ENCODE results near the gene GFOD1.
A peak's percentile ranks its signal among the peaks of the same experiment; 100 is the strongest.
"Not testable (repeated sequence)": the region's sequence is repeated elsewhere in the genome, so short reads cannot be mapped to it uniquely, and the experiment has no call there.

Gene GFOD1

DNA sequence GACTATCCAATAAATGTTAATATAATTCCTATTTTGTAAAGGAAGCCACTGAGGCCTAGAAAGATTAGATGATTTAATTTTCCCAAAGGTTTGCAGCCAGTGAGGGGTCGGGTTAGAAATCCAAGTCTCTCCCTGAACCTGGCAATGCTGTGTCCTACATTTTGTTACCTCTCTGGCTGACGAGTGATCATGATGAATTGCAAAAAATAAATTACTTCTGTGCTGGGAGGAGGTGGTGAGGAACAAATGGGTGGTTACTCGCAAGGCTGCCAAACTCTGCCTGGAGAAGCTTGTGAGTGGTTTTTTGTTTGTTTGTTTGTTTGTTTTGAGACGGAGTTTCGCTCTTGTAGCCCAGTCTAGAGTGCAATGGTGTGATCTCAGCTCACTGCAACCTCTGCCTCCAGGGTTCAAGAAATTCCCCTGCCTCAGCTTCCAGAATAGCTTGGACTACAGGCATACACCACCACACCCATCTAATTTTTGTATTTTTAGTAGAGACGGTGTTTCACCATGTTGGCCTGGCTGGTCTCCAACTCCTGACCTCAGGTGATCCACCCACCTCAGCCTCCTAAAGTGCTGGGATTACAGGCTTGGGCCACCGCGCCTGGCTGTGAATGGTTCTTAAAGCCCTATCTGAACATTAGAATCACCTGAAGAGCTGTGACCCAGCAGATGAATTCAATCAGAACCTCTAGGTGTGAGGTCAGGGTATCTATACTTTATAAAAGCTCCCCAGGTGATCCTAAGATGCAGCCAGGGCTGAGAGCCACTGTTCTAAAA, 138.9 kb downstream of the GFOD1 start:
- no peak for DNase-seq

- no peak for DNase-seq
Measured at GRCh38 chr6:13346245-13346644, 141.2 kb downstream of the GFOD1 start.

GRCh38 chr6:13342414-13343019, 144.9 kb downstream of the GFOD1 start:
- DNase-seq, result no peak

GRCh38 chr6:13339863-13340630, 147.4 kb downstream of the GFOD1 start:
- no peak for DNase-seq

DNA sequence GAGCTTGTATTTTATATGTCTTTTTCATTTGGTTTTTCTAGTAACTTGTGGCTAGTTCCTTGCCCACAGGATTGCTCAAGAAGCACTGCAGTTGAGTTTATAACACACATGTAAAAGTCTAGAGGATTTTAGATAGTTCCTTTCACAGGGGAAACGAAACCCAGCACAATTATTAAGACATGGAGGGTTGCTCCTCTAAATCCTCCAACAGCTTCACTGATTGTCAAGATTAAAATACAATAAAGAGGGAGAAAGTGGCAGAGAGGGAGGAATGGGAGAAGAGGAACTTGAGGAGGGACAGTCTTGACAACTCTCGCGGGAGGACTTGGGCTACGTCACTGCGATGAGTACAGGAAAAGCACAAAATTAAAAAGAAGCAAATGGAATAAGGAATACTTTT, 149.4 kb downstream of the GFOD1 start:
- no peak for DNase-seq

GRCh38 chr6:13336553-13336952, 150.8 kb downstream of the GFOD1 start:
- peak; percentile 34 for DNase-seq

- DNase-seq, result no peak
Measured at GRCh38 chr6:13334953-13335352, 152.4 kb downstream of the GFOD1 start.

DNA sequence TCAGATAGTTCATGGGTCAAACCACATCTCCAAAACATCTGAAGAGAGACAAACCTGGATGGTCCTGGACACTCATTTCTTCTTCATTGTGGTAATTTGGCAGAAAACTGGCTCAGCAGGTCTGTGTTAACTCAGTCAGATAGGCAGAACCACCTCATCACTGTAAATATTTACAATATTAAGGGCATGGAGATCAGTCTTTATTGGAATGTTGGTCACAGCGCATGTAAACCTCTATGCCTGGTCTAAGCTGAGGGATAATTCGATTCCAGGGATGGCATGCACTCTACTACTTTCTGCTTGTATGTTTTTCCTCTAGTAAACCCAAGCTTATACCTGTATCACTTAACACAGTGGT, 155.1 kb downstream of the GFOD1 start:
- DNase-seq, result no peak

- DNase-seq, result no peak
Measured at GRCh38 chr6:13331516-13332348, 155.7 kb downstream of the GFOD1 start.

DNA sequence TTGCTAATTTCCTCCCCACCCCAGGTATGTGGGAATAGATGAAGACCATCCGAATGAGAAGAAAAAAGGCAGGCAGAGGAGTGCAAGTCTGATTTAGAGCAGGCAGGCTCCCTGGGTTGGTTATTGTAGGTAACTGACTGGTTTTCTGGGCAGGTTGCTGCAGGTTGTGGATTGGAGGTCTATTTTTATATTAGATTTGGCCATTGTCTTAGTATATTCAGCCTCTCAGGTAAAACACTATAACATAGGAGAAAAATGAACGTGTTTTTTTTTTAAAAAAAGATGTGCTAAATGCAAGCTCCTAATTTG, 158.6 kb downstream of the GFOD1 start:
- DNase-seq, result no peak

- DNase-seq, result peak; percentile 86
Measured at GRCh38 chr6:13328076-13328874, 159.1 kb downstream of the GFOD1 start, which contains the start of gene TBC1D7. Gene TBC1D7 (minus strand): TSS chr6:13328537. CDS start chr6:13326898, 1,639 bp downstream.

GRCh38 chr6:13327691-13328075, 159.7 kb downstream of the GFOD1 start:
- DNase-seq, result no peak

DNA sequence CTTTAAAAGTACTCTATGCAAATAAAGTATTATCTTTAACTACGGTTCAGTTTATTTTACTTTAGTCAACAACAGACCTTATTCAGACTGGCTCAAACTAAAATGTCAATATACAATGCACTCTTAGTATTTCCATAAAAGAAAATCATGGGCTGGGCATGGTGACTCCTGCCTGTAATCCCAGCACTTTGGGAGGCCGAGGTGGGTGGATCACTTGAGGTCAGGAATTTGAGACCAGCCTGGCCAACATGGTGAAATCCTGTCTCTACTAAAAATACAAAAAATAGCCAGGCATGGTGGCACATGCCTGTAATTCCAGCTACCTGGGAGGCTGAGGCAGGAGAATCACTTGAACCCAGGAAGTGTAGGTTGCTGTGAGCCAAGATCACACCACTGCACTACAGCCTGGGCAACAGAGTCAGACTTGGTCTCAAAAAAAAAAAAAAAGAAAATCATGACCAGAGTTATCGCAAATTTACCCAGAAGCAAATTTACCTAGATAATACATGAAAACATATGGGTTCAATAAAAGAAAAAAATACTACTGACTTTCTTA, 161.3 kb downstream of the GFOD1 start:
- not testable (repeated sequence) for DNase-seq

GRCh38 chr6:13319891-13320564, 167.4 kb downstream of the GFOD1 start:
- DNase-seq, result no peak

DNA sequence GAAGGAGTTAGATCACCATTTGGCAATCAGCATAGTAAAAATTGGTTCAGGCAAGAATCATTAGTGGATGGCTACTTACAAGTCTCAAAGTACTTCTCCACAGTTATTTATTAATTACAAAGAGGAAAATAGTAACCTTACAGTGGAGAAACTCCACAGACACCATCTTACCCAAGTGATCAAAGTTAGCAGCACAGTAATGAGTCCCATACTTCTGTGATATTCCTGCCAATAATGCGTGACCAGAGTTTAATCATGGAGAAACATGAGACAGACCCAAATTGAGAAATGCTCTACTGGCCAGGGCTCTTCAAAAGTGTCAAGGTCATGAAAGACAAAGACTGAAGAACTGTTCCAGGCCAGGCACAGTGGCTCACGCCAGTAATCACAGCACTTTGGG, 168.6 kb downstream of the GFOD1 start:
- DNase-seq, result no peak

GRCh38 chr6:13315896-13316295, 171.5 kb downstream of the GFOD1 start:
- no peak for DNase-seq

DNA sequence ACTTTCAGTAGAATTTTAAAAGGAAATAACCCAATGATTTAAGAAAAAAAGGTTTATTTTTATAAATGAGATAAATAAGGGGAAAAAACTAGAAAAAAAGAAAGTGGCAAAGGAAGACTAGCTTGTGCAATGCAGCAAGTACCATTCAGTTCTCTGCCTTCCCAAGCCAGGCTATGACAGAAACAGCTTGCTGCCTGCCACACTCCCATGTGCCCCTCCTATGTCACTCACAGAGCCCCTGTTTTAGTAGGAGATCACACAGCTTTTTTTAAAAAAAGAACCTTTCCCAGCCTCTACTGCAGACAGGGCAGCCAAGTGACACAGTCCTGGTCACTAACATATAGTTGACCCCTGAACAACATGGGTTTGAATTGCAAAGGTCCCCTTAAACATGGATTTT, 172.6 kb downstream of the GFOD1 start:
- DNase-seq, result no peak

DNA sequence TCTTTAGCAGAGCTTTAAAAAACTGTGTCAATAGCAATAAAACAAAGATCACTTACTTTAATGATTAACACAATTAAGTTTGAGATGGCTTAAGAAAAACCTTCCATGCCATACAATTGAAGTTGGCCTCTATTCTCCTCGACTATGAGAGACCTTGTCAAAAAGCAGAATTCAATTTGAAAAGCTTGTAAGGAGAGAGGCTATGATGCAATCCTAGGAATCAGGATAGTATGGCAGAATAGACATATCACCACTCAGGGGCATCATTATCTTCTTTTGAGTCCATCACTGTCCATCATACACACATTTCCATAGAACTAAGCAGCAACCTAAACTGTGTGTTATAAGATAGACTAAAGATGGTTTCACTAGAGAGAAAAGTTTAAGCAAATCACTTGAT, 176.2 kb downstream of the GFOD1 start:
- DNase-seq, result no peak

- DNase-seq, result no peak
Measured at GRCh38 chr6:13308332-13308731, 179.1 kb downstream of the GFOD1 start.

Measured in amniotic stem cell (primary cell).